WI38 (cell line): ENCODE measurements around the gene ANK2.

Source experiments
- H3K4me3 ChIP-seq: 2 replicates; pipeline ENCODE4 v1.5.1; 2011; ENCODE audit warnings: low read depth, mild to moderate bottlenecking, control low read depth, low read length
- CTCF ChIP-seq: IDR thresholded peaks from 2 replicates; pipeline ENCODE4 v1.5.1; 2012; ENCODE audit warnings: low read depth, mild to moderate bottlenecking, control low read depth, low read length

The ANK2 gene

GRCh38 chr4:113170115-113170804 is 120.8 kb downstream of the ANK2 start:
- no peak for TF ChIP-seq CTCF
- no peak overlapping the region for H3K4me3 ChIP-seq

- H3K4me3 ChIP-seq = no peak overlapping the region
These were observed 121.5 kb downstream of the ANK2 start for GRCh38 chr4:113170805-113171468.

GRCh38 chr4:113173126-113173792 is 123.8 kb downstream of the ANK2 start:
- no peak overlapping the region for H3K4me3 ChIP-seq
- no peak for TF ChIP-seq CTCF

More at GRCh38 chr4:113170805-113171468, 121.5 kb downstream of the ANK2 start:
- no peak for TF ChIP-seq CTCF

- TF ChIP-seq CTCF = no peak
- no peak overlapping the region for H3K4me3 ChIP-seq
These were observed 124.4 kb downstream of the ANK2 start for GRCh38 chr4:113173793-113174264.

GRCh38 chr4:113179091-113179490 is 129.6 kb downstream of the ANK2 start:
- no peak for TF ChIP-seq CTCF
- H3K4me3 ChIP-seq = no peak overlapping the region

- TF ChIP-seq CTCF = no peak
- H3K4me3 ChIP-seq = no peak overlapping the region
These were observed 130.5 kb downstream of the ANK2 start for GRCh38 chr4:113179996-113180395.
